HCT116 (cell line): Measurements from ENCODE around the gene THEMIS. TPM values are rescaled to one million over a fixed set of nuclear protein-coding genes. Genes with fewer than 3 reads are reported as not detected.

ENCODE experiments used
- ATAC-seq: fragments of 200-7000 bp; cut with Tn5 transposase; 2 replicates; pipeline ENCODE4 v1.9.1; 2020; ENCODE audit warnings: mild to moderate bottlenecking, moderate library complexity
- BruUV-seq: library from RNA; stranded (reverse); fragments of 400-500 nt; replicated peaks from 2 replicates; lab custom pipeline; 2021; lab: Mats Ljungman, UMichigan
- CTCF ChIA-PET: fragments of 300-600 bp; sonication (Branson Sonifier 250); formaldehyde crosslinking; loops from one replicate; lab custom pipeline; 2021; ENCODE audit warnings: antibody characterized with exemption; lab: Charles Lee
- POLR2A ChIA-PET: fragments of 300-600, 350-600 bp; sonication (Branson Sonifier 250); formaldehyde crosslinking; loops from one replicate; lab custom pipeline; 2021; ENCODE audit warnings: antibody characterized with exemption; lab: Charles Lee
- RAD21 ChIA-PET, 2 experiments: fragments of 300-600 bp; sonication (Branson Sonifier 250); formaldehyde crosslinking; loops; one replicate each; lab custom pipeline; 2023; ENCODE audit warnings: low total read pairs in 2 of 2; ENCODE audit not compliant: uncharacterized antibody in 2 of 2, unreplicated experiment in 2 of 2, low non-redundant PET in 1 of 2; lab: Charles Lee
- DNase-seq: peaks from one replicate; pipeline ENCODE4 v3.0.0-alpha.2; 2010; ENCODE audit warnings: low read depth, low spot score
- H2AFZ ChIP-seq: fragments of 200-600 bp; shearing (Covaris generic), sonication (generic); 2 replicates; pipeline ENCODE4 v1.6.1; 2017; ENCODE audit warnings: low read depth, mixed run types, mixed read lengths, antibody characterized with exemption, low read length; ENCODE audit not compliant: poor library complexity, severe bottlenecking
- H3K27ac ChIP-seq: 2 replicates; pipeline ENCODE4 v1.5.1; 2012; ENCODE audit warnings: low read depth, low read length
- H3K27me3 ChIP-seq: fragments of 200-600 bp; sonication (generic); 2 replicates; pipeline ENCODE4 v1.6.1; 2016; ENCODE audit warnings: mixed run types, low read length, mixed read lengths; ENCODE audit not compliant: insufficient read depth
- H3K36me3 ChIP-seq, 2 experiments: fragments of 200-500 bp in 1 of 2; fragments of 200-600 bp in 1 of 2; sonication (Bioruptor generic) in 1 of 2; sonication (generic) in 1 of 2; 2 replicates each; pipeline versions ENCODE4 v1.5.1 to v1.6.1; 2014 to 2016; ENCODE audit warnings: low read length in 2 of 2, inconsistent platforms in 1 of 2, mixed read lengths in 1 of 2, mixed run types in 1 of 2; ENCODE audit not compliant: insufficient read depth in 2 of 2, control insufficient read depth in 1 of 2
- H3K4me1 ChIP-seq, 2 experiments: fragments of 200-600 bp in 1 of 2; sonication (generic) in 1 of 2; 2 replicates each; pipeline versions ENCODE4 v1.5.1 to v1.6.1; 2012 to 2017; ENCODE audit warnings: low read length in 2 of 2, inconsistent platforms in 1 of 2, mild to moderate bottlenecking in 1 of 2, mixed read lengths in 1 of 2, mixed run types in 1 of 2, moderate library complexity in 1 of 2; ENCODE audit not compliant: insufficient read depth in 2 of 2, control insufficient read depth in 1 of 2
- H3K4me2 ChIP-seq: fragments of 200-600 bp; sonication (generic); 2 replicates; pipeline ENCODE4 v1.6.1; 2017; ENCODE audit warnings: mixed run types, low read length, mixed read lengths
- H3K4me3 ChIP-seq, 2 experiments: fragments of 200-600 bp in 1 of 2; sonication (generic) in 1 of 2; replicated peaks in 1 of 2; 2 replicates each; pipeline ENCODE4 v1.5.1; 2011 to 2016; ENCODE audit warnings: low read length in 2 of 2, control low read depth in 1 of 2, low read depth in 1 of 2, mild to moderate bottlenecking in 1 of 2, mixed read lengths in 1 of 2, mixed run types in 1 of 2
- H3K79me2 ChIP-seq: fragments of 200-600 bp; sonication (generic); 2 replicates; pipeline ENCODE4 v1.6.1; 2017; ENCODE audit warnings: mild to moderate bottlenecking, mixed run types, low read length, moderate library complexity, mixed read lengths; ENCODE audit not compliant: insufficient read depth
- H3K9ac ChIP-seq: fragments of 200-600 bp; sonication (generic); 2 replicates; pipeline ENCODE4 v1.6.1; 2016; ENCODE audit warnings: low read length, mixed read lengths
- H3K9me2 ChIP-seq: fragments of 200-600 bp; sonication (generic), shearing (Covaris generic); 2 replicates; pipeline ENCODE4 v1.6.1; 2017; ENCODE audit warnings: mixed run types, mild to moderate bottlenecking, moderate library complexity; ENCODE audit not compliant: insufficient read depth
- H3K9me3 ChIP-seq, 2 experiments: fragments of 200-500 bp in 1 of 2; fragments of 200-600 bp in 1 of 2; sonication (Bioruptor generic) in 1 of 2; sonication (generic) in 1 of 2; 2 replicates each; pipeline ENCODE4 v1.6.1; 2014 to 2017; ENCODE audit warnings: low read length in 2 of 2, mixed read lengths in 2 of 2, inconsistent platforms in 1 of 2, low read depth in 1 of 2, mild to moderate bottlenecking in 1 of 2, mixed run types in 1 of 2, moderate library complexity in 1 of 2; ENCODE audit not compliant: control insufficient read depth in 1 of 2, insufficient read depth in 1 of 2
- H4K20me1 ChIP-seq: fragments of 200-600 bp; sonication (generic), shearing (Covaris generic); 2 replicates; pipeline ENCODE4 v1.6.1; 2017; ENCODE audit warnings: mixed run types, mild to moderate bottlenecking, moderate library complexity; ENCODE audit not compliant: insufficient read depth
- ATF3 ChIP-seq: IDR thresholded peaks from 2 replicates; pipeline ENCODE4 v1.6.1; 2012
- CTCF ChIP-seq, 3 experiments: fragments of 200-600 bp in 1 of 3; sonication (generic) in 1 of 3; IDR thresholded peaks in 2 of 3; conservative IDR thresholded peaks in 1 of 3; 2 replicates each; pipeline ENCODE4 v1.5.1; 2012 to 2017; ENCODE audit warnings: low read depth in 2 of 3, low read length in 2 of 3, antibody characterized with exemption in 1 of 3, borderline replicate concordance in 1 of 3, control low read depth in 1 of 3, mild to moderate bottlenecking in 1 of 3, mixed read lengths in 1 of 3, mixed run types in 1 of 3, moderate library complexity in 1 of 3; ENCODE audit not compliant: insufficient read depth in 1 of 3
- EGR1 ChIP-seq: IDR thresholded peaks from 2 replicates; pipeline ENCODE4 v1.6.1; 2012; ENCODE audit warnings: low read depth
- JUND ChIP-seq: IDR thresholded peaks from 2 replicates; pipeline ENCODE4 v1.6.1; 2012
- POLR2A ChIP-seq: IDR thresholded peaks from 2 replicates; pipeline ENCODE4 v1.7.0; 2011; ENCODE audit warnings: borderline replicate concordance; ENCODE audit not compliant: insufficient read depth, insufficient read length; ENCODE audit errors: extremely low read depth
- POLR2AphosphoS5 ChIP-seq: IDR thresholded peaks from 2 replicates; pipeline ENCODE4 v1.6.1; 2011; ENCODE audit warnings: mild to moderate bottlenecking, low read depth, low read length, moderate library complexity
- RAD21 ChIP-seq: IDR thresholded peaks from 2 replicates; pipeline ENCODE4 v1.6.1; 2012; ENCODE audit warnings: low read depth, mild to moderate bottlenecking
- SIN3A ChIP-seq: IDR thresholded peaks from 2 replicates; pipeline ENCODE4 v1.6.1; 2012; ENCODE audit warnings: low read depth
- SP1 ChIP-seq: IDR thresholded peaks from 2 replicates; pipeline ENCODE4 v1.6.1; 2012; ENCODE audit warnings: low read depth
- SRF ChIP-seq: IDR thresholded peaks from 2 replicates; pipeline ENCODE4 v1.6.1; 2012; ENCODE audit warnings: low read depth
- TCF7L2 ChIP-seq: IDR thresholded peaks from 2 replicates; pipeline ENCODE4 v1.7.0; 2011; ENCODE audit warnings: borderline replicate concordance, inconsistent platforms; ENCODE audit not compliant: insufficient read depth, insufficient read length; ENCODE audit errors: extremely low read depth
- YY1 ChIP-seq: IDR thresholded peaks from 2 replicates; pipeline ENCODE4 v1.6.1; 2011; ENCODE audit warnings: low read length, low read depth, moderate library complexity, mild to moderate bottlenecking; ENCODE audit not compliant: insufficient replicate concordance; ENCODE audit errors: extremely low read depth
- ZBTB33 ChIP-seq: IDR thresholded peaks from 2 replicates; pipeline ENCODE4 v1.6.1; 2011; ENCODE audit warnings: mild to moderate bottlenecking, low read length, moderate library complexity; ENCODE audit not compliant: insufficient replicate concordance; ENCODE audit errors: extremely low read depth
- ZFX ChIP-seq: fragments of 450-650 bp; IDR thresholded peaks from 2 replicates; pipeline ENCODE4 v1.6.1; 2017
- intact Hi-C: fragments of 100-400 bp; cut with micrococcal nuclease; formaldehyde crosslinking; loops from 2 replicates; pipeline ENCODE4 v1.10.0; 2022
- total RNA-seq: library from RNA; stranded (reverse); gene quantifications from one replicate; pipeline ENCODE4 v1.2.1, GENCODE V29; 2021; ENCODE audit not compliant: unreplicated experiment

Gene THEMIS
- total RNA-seq, 1 experiment from 2014 or later = 0.20 TPM

GRCh38 chr6:127686084-127686483 is 214.8 kb downstream of the THEMIS start:
- Histone ChIP-seq H3K27me3 (no peaks in the 10 kb centered on the region), H3K9ac (no peak overlapping the region), H3K4me2 (no peak overlapping the region), H3K4me1 (no peaks in the 10 kb centered on the region), H3K27ac (no peak overlapping the region), H3K9me2 (no peaks in the 10 kb centered on the region), H3K4me3 (no peak overlapping the region), H3K79me2 (no peaks in the 10 kb centered on the region), H4K20me1 (no peaks in the 10 kb centered on the region), H3K36me3 (no peaks in the 10 kb centered on the region), H2AFZ (no peak overlapping the region), H3K9me3 (no peaks in the 10 kb centered on the region)
- ChIA-PET POLR2A (no interaction called here), CTCF (interaction anchor here (1.5 kb wide), 1 partner anchor 80 kb away, joined by 3 read pairs; no protein-coding TSS in a partner anchor), RAD21 (no interaction called here)
- intact Hi-C loops = no loop called here
- no peak for ATAC-seq
- no TSS peak for BruUV-seq
- no peak for DNase-seq
- TF ChIP-seq JUND = no peak
- TF ChIP-seq POLR2AphosphoS5 = no peak
- no peak for TF ChIP-seq ZFX
- TF ChIP-seq POLR2A = no peak
- TF ChIP-seq SRF = no peak
- TF ChIP-seq CTCF (IDR thresholded peaks at IDR 0.05 in 2 of 3, conservative IDR thresholded peaks at IDR 0.05 in 1 of 3; ENCODE audit: borderline replicate concordance in 1 of 3, insufficient read depth in 1 of 3, low read depth in 2 of 3, low read length in 2 of 3) = no peak
- no peak for TF ChIP-seq YY1

GRCh38 chr6:127684501-127684900 is 216.4 kb downstream of the THEMIS start:
- Histone ChIP-seq H3K9ac (no peak overlapping the region), H3K9me2 (no peaks in the 10 kb centered on the region), H3K4me2 (no peak overlapping the region), H3K4me1 (no peaks in the 10 kb centered on the region), H3K9me3 (no peaks in the 10 kb centered on the region), H3K27me3 (no peaks in the 10 kb centered on the region), H4K20me1 (no peaks in the 10 kb centered on the region), H3K79me2 (no peaks in the 10 kb centered on the region), H3K36me3 (no peaks in the 10 kb centered on the region), H3K4me3 (no peak overlapping the region), H2AFZ (no peak overlapping the region), H3K27ac (no peak overlapping the region)
- DNase-seq (no peak), ATAC-seq (no peak)
- POLR2A ChIA-PET = no interaction called here
- RAD21 ChIA-PET = no interaction called here
- intact Hi-C loops = no loop called here
- CTCF ChIA-PET = no interaction called here
- BruUV-seq = no TSS peak
- TF ChIP-seq TCF7L2 = no peak
- no peak for TF ChIP-seq SP1
- no peak for TF ChIP-seq SRF
- TF ChIP-seq ZBTB33 = no peak
- no peak for TF ChIP-seq POLR2AphosphoS5
- no peak for TF ChIP-seq RAD21
- no peak for TF ChIP-seq SIN3A
- TF ChIP-seq EGR1 = no peak
- TF ChIP-seq CTCF (IDR thresholded peaks at IDR 0.05 in 2 of 3, conservative IDR thresholded peaks at IDR 0.05 in 1 of 3; ENCODE audit: borderline replicate concordance in 1 of 3, insufficient read depth in 1 of 3, low read depth in 2 of 3, low read length in 2 of 3) = no peak
- TF ChIP-seq JUND = no peak
- TF ChIP-seq ATF3 = no peak
